ENCODE data around the gene GRK6. TPM values are rescaled to one million over a fixed set of nuclear protein-coding genes. Genes with fewer than 3 reads are reported as not detected.

Gene GRK6
- polyA plus RNA-seq, 1 donor from 2014 or later = 22.6 TPM

- TF ChIP-seq EZH2 (IDR thresholded peaks at IDR 0.05; ENCODE audit: borderline replicate concordance, insufficient read depth, low read length, poor library complexity, severe bottlenecking) = no peak
Measured at GRCh38 chr5:177425196-177425800, 1.2 kb upstream of the GRK6 start (continued).

- Histone ChIP-seq H3K4me3 (ENCODE audit: low read length) (peak overlapping the region; percentile 79), H3K4me2 (ENCODE audit: low read length) (peak overlapping the region; percentile 46), H2AFZ (ENCODE audit: low read depth, low read length) (peak overlapping the region; percentile 73), H3F3A (ENCODE audit: insufficient read depth, low read length, poor library complexity, severe bottlenecking) (no peaks in the 10 kb centered on the region), H3K9me3 (ENCODE audit: low read length) (no peaks in the 10 kb centered on the region), H3K9me2 (ENCODE audit: insufficient read depth, low read length) (no peaks in the 10 kb centered on the region), H3K9ac (ENCODE audit: low read length) (peak overlapping the region; percentile 82), H3K79me2 (replicated peaks; ENCODE audit: insufficient read depth, low read length) (peaks cover 18% of the 10 kb centered on the region), H3K36me3 (ENCODE audit: insufficient read depth, low read length) (no peaks in the 10 kb centered on the region), H3K27ac (ENCODE audit: low read length) (peak overlapping the region; percentile 88), H4K20me1 (ENCODE audit: insufficient read depth) (no peaks in the 10 kb centered on the region), H3K27me3 (ENCODE audit: insufficient read depth, low read depth, low read length) (no peaks in the 10 kb centered on the region)
- TF ChIP-seq TAF1 (IDR thresholded peaks at IDR 0.05; ENCODE audit: low read depth) = peak; percentile 26
- peak; percentile 90 for TF ChIP-seq POLR2AphosphoS5 (IDR thresholded peaks at IDR 0.05)
- peak; percentile 51 for TF ChIP-seq MXI1 (conservative IDR thresholded peaks at IDR 0.05; ENCODE audit: poor library complexity, severe bottlenecking)
- peak; percentile 75 for TF ChIP-seq REST (IDR thresholded peaks at IDR 0.05; ENCODE audit: borderline replicate concordance)
- peak; percentile 48 for TF ChIP-seq SMC3 (conservative IDR thresholded peaks at IDR 0.05; ENCODE audit: poor library complexity)
- TF ChIP-seq CTCF (IDR thresholded peaks at IDR 0.05; ENCODE audit: poor library complexity, severe bottlenecking) = peak; percentile 16
- peak; percentile 33 for TF ChIP-seq RAD21 (conservative IDR thresholded peaks at IDR 0.05)
- peak; percentile 38 for TF ChIP-seq EP300 (conservative IDR thresholded peaks at IDR 0.05; ENCODE audit: poor library complexity, severe bottlenecking)
- TF ChIP-seq EZH2 (IDR thresholded peaks at IDR 0.05; ENCODE audit: borderline replicate concordance, insufficient read depth, low read length, poor library complexity, severe bottlenecking) = no peak
Measured at GRCh38 chr5:177425801-177426565, 493 bp upstream of the GRK6 start.

All from neural cell (in vitro differentiated cells).